Glutamatergic neuron (in vitro differentiated cells): ENCODE data around the gene CCDC15. TPM values are rescaled to one million over a fixed set of nuclear protein-coding genes. Genes with fewer than 3 reads are reported as not detected.

Experiments
- DNase-seq: peaks from one replicate; pipeline ENCODE4 v3.0.0; 2022
- H3K27ac Mint-ChIP-seq: one replicate; pipeline ENCODE4 v1.8.0; 2020; ENCODE audit warnings: mild to moderate bottlenecking, mixed read lengths, inconsistent platforms; ENCODE audit not compliant: unreplicated experiment
- H3K27me3 Mint-ChIP-seq: one replicate; pipeline ENCODE4 v1.8.0; 2020; ENCODE audit warnings: mild to moderate bottlenecking, moderate library complexity, mixed read lengths, inconsistent platforms; ENCODE audit not compliant: unreplicated experiment
- H3K36me3 Mint-ChIP-seq: one replicate; pipeline ENCODE4 v1.8.0; 2020; ENCODE audit warnings: mild to moderate bottlenecking, mixed read lengths, inconsistent platforms; ENCODE audit not compliant: unreplicated experiment
- H3K4me1 Mint-ChIP-seq: one replicate; pipeline ENCODE4 v1.8.0; 2020; ENCODE audit warnings: mild to moderate bottlenecking, low read depth, mixed read lengths, inconsistent platforms; ENCODE audit not compliant: unreplicated experiment
- H3K4me3 Mint-ChIP-seq: one replicate; pipeline ENCODE4 v1.8.0; 2020; ENCODE audit warnings: mild to moderate bottlenecking, mixed read lengths, inconsistent platforms; ENCODE audit not compliant: unreplicated experiment
- H3K9me3 Mint-ChIP-seq: one replicate; pipeline ENCODE4 v1.8.0; 2020; ENCODE audit warnings: mild to moderate bottlenecking, moderate library complexity, mixed read lengths, inconsistent platforms; ENCODE audit not compliant: unreplicated experiment
- total RNA-seq: library from RNA; stranded (reverse); fragmentation: NEBNext Ultra II Directional; extraction: Animal tissue kit (Norgen Biotek cat#: 25700); gene quantifications from one replicate; pipeline ENCODE4 v1.2.1, GENCODE V29; 2021; ENCODE audit not compliant: unreplicated experiment
- TF ChIP-seq, protein P1 (sequence below): fragments of 200-600 bp; sonication (generic); IDR thresholded peaks from one replicate; pipeline ENCODE4 v1.5.0; 2021; ENCODE audit not compliant: partially characterized antibody, unreplicated experiment

Gene CCDC15
- total RNA-seq, 1 donor from 2014 or later: 2.8 TPM

DNA sequence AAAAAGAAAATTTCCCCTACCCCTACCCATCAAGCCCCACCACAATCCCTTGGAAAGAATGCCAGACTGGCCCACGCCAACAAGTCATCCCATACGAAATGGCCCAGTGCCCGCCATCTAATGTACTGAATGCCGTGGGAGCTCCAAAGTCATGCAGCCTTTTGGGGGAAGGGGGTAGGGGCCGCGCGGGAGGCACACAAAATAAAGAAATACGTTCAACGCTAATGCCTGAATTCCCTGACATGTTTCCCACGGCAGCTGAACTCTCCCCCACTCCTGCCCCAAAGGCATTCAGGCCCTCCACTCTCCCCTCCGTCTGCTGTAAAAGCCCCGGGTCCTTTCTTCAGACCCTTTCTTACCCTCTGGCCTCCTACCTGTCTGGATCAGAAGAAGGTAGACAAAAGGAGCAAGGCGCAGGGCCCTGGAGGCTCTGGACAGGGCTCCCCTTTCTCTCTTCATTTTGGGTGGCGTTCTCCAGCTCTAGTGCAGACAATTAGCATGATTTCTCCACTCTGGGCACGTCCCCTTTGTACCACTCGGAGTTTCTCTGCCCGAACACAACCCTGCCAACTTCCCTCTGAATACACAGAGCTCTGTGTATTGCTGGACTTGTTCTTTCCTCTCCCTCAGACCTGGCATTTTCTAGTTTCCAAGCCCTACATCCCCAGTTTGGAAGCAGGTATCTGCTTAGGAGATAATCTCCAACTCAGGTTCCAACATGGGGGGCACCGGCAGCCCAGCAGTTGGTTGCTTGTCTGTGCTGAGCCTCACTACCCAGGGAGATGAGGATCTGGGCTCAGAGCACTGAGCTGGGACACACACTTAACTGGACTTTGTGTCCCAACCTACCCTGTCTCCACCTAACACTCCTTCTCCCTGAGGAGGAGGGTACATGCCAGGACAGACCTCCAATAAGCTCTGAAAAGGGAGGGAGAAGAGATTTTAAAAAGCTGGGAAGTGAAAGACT is 18.2 kb upstream of the CCDC15 start, which contains the start of gene HEPACAM:
Gene HEPACAM, minus strand, starts transcription at position 500 of the 967 bp plus-strand sequence. Its CDS starts 41 bp downstream, at position 459.
- Mint-ChIP-seq H3K9me3 (no peaks in the 10 kb centered on the region), H3K36me3 (no peaks in the 10 kb centered on the region), H3K27ac (no peak within 1 kb of the TSS), H3K4me1 (no peaks in the 10 kb centered on the region), H3K27me3 (no peaks in the 10 kb centered on the region), H3K4me3 (no peak within 1 kb of the TSS)
- no peak for DNase-seq
- TF ChIP-seq, protein P1, sequence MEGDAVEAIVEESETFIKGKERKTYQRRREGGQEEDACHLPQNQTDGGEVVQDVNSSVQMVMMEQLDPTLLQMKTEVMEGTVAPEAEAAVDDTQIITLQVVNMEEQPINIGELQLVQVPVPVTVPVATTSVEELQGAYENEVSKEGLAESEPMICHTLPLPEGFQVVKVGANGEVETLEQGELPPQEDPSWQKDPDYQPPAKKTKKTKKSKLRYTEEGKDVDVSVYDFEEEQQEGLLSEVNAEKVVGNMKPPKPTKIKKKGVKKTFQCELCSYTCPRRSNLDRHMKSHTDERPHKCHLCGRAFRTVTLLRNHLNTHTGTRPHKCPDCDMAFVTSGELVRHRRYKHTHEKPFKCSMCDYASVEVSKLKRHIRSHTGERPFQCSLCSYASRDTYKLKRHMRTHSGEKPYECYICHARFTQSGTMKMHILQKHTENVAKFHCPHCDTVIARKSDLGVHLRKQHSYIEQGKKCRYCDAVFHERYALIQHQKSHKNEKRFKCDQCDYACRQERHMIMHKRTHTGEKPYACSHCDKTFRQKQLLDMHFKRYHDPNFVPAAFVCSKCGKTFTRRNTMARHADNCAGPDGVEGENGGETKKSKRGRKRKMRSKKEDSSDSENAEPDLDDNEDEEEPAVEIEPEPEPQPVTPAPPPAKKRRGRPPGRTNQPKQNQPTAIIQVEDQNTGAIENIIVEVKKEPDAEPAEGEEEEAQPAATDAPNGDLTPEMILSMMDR: no peak

DNA sequence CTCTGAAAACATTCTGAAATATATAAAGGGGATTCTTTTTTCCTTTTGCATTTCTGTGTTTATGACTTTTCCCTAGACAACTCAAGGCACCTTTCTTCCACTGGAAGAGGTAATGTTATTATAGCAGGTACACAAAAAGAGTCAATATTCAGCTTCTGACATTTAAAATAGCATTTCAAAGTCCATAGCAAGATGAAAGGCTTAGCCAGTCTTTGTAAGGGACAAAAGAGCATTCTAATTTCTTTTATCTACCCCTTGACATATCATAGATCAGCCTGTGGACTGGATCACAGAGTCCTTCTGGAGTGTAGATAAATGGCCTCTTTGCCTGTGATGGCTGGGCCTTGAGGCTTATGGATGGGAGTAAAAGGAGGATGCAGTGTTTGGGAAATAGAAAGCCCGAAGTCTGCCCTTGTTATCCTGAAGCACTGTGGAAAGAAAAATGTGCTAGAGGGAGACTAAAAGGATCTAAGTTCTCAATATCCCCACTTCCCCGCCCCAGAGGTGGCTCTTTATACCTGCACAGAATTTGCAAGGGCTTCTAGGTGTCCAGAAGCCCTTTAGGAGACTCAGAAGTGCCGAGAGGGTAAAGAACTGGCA is 16.6 kb upstream of the CCDC15 start:
- Mint-ChIP-seq H3K4me3 (no peak overlapping the region), H3K27ac (no peak overlapping the region), H3K4me1 (no peaks in the 10 kb centered on the region), H3K9me3 (no peaks in the 10 kb centered on the region), H3K36me3 (no peaks in the 10 kb centered on the region), H3K27me3 (no peaks in the 10 kb centered on the region)
- TF ChIP-seq, protein P1: no peak
- DNase-seq: no peak

- no peaks in the 10 kb centered on the region for H3K36me3 Mint-ChIP-seq
These were observed 15.7 kb upstream of the CCDC15 start for GRCh38 chr11:124938206-124938765.

DNA sequence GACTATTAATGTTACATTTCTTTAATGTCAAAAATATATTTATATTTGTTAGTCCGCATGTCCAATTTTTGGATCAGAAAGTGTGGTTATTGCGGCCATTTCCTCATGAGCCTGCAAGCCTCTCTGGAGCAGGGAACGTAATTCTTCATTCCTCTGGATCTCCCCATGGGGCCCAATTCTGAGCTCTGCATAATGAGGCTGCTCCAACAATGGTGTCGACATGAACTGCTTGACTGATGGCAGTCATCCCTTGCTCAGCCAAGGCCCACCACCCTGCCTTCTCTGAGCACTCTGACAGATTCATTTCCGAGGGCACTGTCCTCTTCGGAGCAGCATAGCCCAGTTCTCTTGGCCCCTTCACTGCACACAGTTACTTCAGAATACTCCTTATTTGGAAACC is 15.0 kb upstream of the CCDC15 start:
- H3K9me3 Mint-ChIP-seq: no peaks in the 10 kb centered on the region
- TF ChIP-seq, protein P1: no peak
- no peak overlapping the region for H3K4me3 Mint-ChIP-seq
- DNase-seq: no peak
- H3K27me3 Mint-ChIP-seq: peaks cover 2% of the 10 kb centered on the region
- no peak overlapping the region for H3K27ac Mint-ChIP-seq
- H3K36me3 Mint-ChIP-seq: no peaks in the 10 kb centered on the region
- H3K4me1 Mint-ChIP-seq: no peaks in the 10 kb centered on the region

More at GRCh38 chr11:124938206-124938765, 15.7 kb upstream of the CCDC15 start:
- TF ChIP-seq, protein P1: no peak
- no peak for DNase-seq
- Mint-ChIP-seq H3K9me3 (no peaks in the 10 kb centered on the region), H3K4me3 (no peak overlapping the region), H3K27me3 (peaks cover 2% of the 10 kb centered on the region), H3K27ac (no peak overlapping the region), H3K4me1 (no peaks in the 10 kb centered on the region)

GRCh38 chr11:124941703-124942102 is 12.3 kb upstream of the CCDC15 start:
- H3K4me3 Mint-ChIP-seq: no peak overlapping the region
- no peaks in the 10 kb centered on the region for H3K36me3 Mint-ChIP-seq
- H3K9me3 Mint-ChIP-seq: no peaks in the 10 kb centered on the region
- TF ChIP-seq, protein P1: no peak
- peaks cover 2% of the 10 kb centered on the region for H3K27me3 Mint-ChIP-seq
- no peaks in the 10 kb centered on the region for H3K4me1 Mint-ChIP-seq
- no peak overlapping the region for H3K27ac Mint-ChIP-seq
- DNase-seq: no peak
